ENCODE measurements around the gene NCAPH2.

GRCh38 chr22:50502628-50503474, 5.2 kb upstream of the NCAPH2 start:
- no peak for TF ChIP-seq FOXA1 (IDR thresholded peaks at IDR 0.05)
- TF ChIP-seq FOXK2 (IDR thresholded peaks at IDR 0.05) = no peak
- TF ChIP-seq SUZ12 (IDR thresholded peaks at IDR 0.05) = no peak
- no peak for TF ChIP-seq BHLHE40 (IDR thresholded peaks at IDR 0.05; ENCODE audit: borderline replicate concordance)
- no peak for TF ChIP-seq FOXM1 (IDR thresholded peaks at IDR 0.05; ENCODE audit: borderline replicate concordance)
- no peak for TF ChIP-seq ZNF384 (IDR thresholded peaks at IDR 0.05)
- no peak for TF ChIP-seq L3MBTL2 (conservative IDR thresholded peaks at IDR 0.05)
- TF ChIP-seq PKNOX1 (IDR thresholded peaks at IDR 0.05) = no peak
